Upper lobe of left lung (tissue), 4 donors: ENCODE data around the gene E2F4.

Experiments used
- CTCF ChIP-seq, 6 experiments: fragments of 450-650 bp in 4 of 6; fragments of 200-600 bp in 2 of 6; sonication (generic) in 2 of 6; IDR thresholded peaks; one replicate each; pipeline ENCODE4 v1.5.1; 2016 to 2019; ENCODE audit warnings: antibody characterized with exemption in 6 of 6
- EP300 ChIP-seq, 4 donors: sonication (generic); formaldehyde crosslinking; IDR thresholded peaks; one replicate each; pipeline ENCODE4 v1.5.1; 2017; ENCODE audit warnings: antibody characterized with exemption in 4 of 4, control low read depth in 2 of 4
- POLR2A ChIP-seq, 4 donors: fragments of 450-650 bp; IDR thresholded peaks; one replicate each; pipeline ENCODE4 v1.5.1; 2016 to 2017; ENCODE audit warnings: antibody characterized with exemption in 4 of 4, mild to moderate bottlenecking in 2 of 4
- POLR2AphosphoS5 ChIP-seq, 2 donors: sonication (generic); formaldehyde crosslinking; IDR thresholded peaks; one replicate each; pipeline ENCODE4 v1.5.1; 2017; ENCODE audit warnings: antibody characterized with exemption in 2 of 2

- no peak for TF ChIP-seq POLR2AphosphoS5 (IDR thresholded peaks at IDR 0.05)
- no peak for TF ChIP-seq POLR2A (IDR thresholded peaks at IDR 0.05)
- no peak for TF ChIP-seq CTCF (IDR thresholded peaks at IDR 0.05)
- no peak for TF ChIP-seq EP300 (IDR thresholded peaks at IDR 0.05)
Measured at GRCh38 chr16:67200491-67200890, 8.5 kb downstream of the E2F4 start.
